GM12878 (cell line): ENCODE data around the gene DISP3. TPM values are rescaled to one million over a fixed set of nuclear protein-coding genes. Genes with fewer than 3 reads are reported as not detected.

Experiments
- ATAC-seq: fragments of 200-7000 bp; cut with Tn5 transposase; 3 replicates; pipeline ENCODE4 v1.9.1; 2020; ENCODE audit warnings: mild to moderate bottlenecking, moderate library complexity
- BruUV-seq: library from RNA; stranded (reverse); fragments of 400-500 nt; replicated peaks from 2 replicates; lab custom pipeline; 2021; lab: Mats Ljungman, UMichigan
- CTCF ChIA-PET: fragments of 300-600 bp; sonication (Branson Sonifier 250); formaldehyde crosslinking; extraction: SDS; loops from one replicate; lab custom pipeline; 2021; ENCODE audit warnings: inconsistent platforms; lab: Yijun Ruan, JAX
- POLR2A ChIA-PET: fragments of 350-600 bp; formaldehyde crosslinking; extraction: SDS; loops from one replicate; lab custom pipeline; 2021; ENCODE audit warnings: inconsistent platforms; lab: Charles Lee
- RAD21 ChIA-PET: fragments of 300-600 bp; sonication (Branson Sonifier 250); formaldehyde crosslinking; loops from one replicate; lab custom pipeline; 2023; ENCODE audit warnings: antibody characterized with exemption; ENCODE audit not compliant: unreplicated experiment; lab: Charles Lee
- SMC1A ChIA-PET: fragments of 300-600 bp; sonication (Branson Sonifier 250); formaldehyde crosslinking; loops from one replicate; lab custom pipeline; 2023; ENCODE audit not compliant: unreplicated experiment, uncharacterized antibody; lab: Charles Lee
- DNase-seq: peaks from one replicate; pipeline ENCODE4 v3.0.0-alpha.2; 2011; ENCODE audit warnings: low read depth, low spot score
- FAIRE-seq: peaks from 3 replicates; lab custom pipeline; 2011; peaks lifted over from hg19 to GRCh38; lab: Jason Lieb, UNC
- H2AFZ ChIP-seq: 2 replicates; pipeline ENCODE4 v1.6.0; 2011; ENCODE audit warnings: low read depth, low read length, control low read depth; ENCODE audit not compliant: control insufficient read depth
- H3K27ac ChIP-seq: 2 replicates; pipeline ENCODE4 v1.5.1; 2011; ENCODE audit warnings: control low read depth; ENCODE audit not compliant: control insufficient read depth, insufficient read depth
- H3K27me3 ChIP-seq, 2 experiments: replicated peaks in 1 of 2; 2 replicates each; pipeline versions ENCODE4 v1.6.0 to v1.6.1; 2011; ENCODE audit warnings: low read length in 1 of 2; ENCODE audit not compliant: control insufficient read depth in 2 of 2, insufficient read depth in 2 of 2
- H3K36me3 ChIP-seq, 2 experiments: 2 replicates each; pipeline ENCODE4 v1.5.1; 2011; ENCODE audit warnings: low read length in 1 of 2; ENCODE audit not compliant: control insufficient read depth in 2 of 2, insufficient read depth in 2 of 2
- H3K4me1 ChIP-seq: 2 replicates; pipeline ENCODE4 v1.6.1; 2011; ENCODE audit warnings: mild to moderate bottlenecking, low read length, moderate library complexity, mixed read lengths; ENCODE audit not compliant: control insufficient read depth, insufficient read depth
- H3K4me2 ChIP-seq: 2 replicates; pipeline ENCODE4 v1.6.0; 2011; ENCODE audit warnings: control low read depth; ENCODE audit not compliant: control insufficient read depth, insufficient read depth
- H3K4me3 ChIP-seq: fragments of 200-600 bp; sonication (generic); 2 replicates; pipeline ENCODE4 v1.5.1; 2016
- H3K79me2 ChIP-seq: 2 replicates; pipeline ENCODE4 v1.6.0; 2011; ENCODE audit warnings: low read length; ENCODE audit not compliant: control insufficient read depth, insufficient read depth
- H3K9ac ChIP-seq: 2 replicates; pipeline ENCODE4 v1.8.0; 2011; ENCODE audit warnings: low read length, control low read depth, mixed read lengths; ENCODE audit not compliant: control insufficient read depth, insufficient read depth
- H3K9me3 ChIP-seq: replicated peaks from 3 replicates; pipeline ENCODE4 v1.5.1; 2011; ENCODE audit warnings: mild to moderate bottlenecking, low read length; ENCODE audit not compliant: control insufficient read depth, insufficient read depth
- H4K20me1 ChIP-seq: 2 replicates; pipeline ENCODE4 v1.6.0; 2011; ENCODE audit not compliant: control insufficient read depth, insufficient read depth
- CEBPB ChIP-seq, 2 experiments: fragments of 150-350 bp in 1 of 2; IDR thresholded peaks; 2 replicates each; pipeline ENCODE4 v1.6.1; 2012 to 2014; ENCODE audit warnings: low read depth in 2 of 2, low read length in 2 of 2, borderline replicate concordance in 1 of 2, inconsistent platforms in 1 of 2
- E2F4 ChIP-seq: IDR thresholded peaks from 2 replicates; pipeline ENCODE4 v1.6.1; 2012; ENCODE audit warnings: low read depth, low read length, improper control_type of control experiment
- E4F1 ChIP-seq: fragments of 450-650 bp; IDR thresholded peaks from 2 replicates; pipeline ENCODE4 v1.6.1; 2018; ENCODE audit warnings: borderline replicate concordance, mild to moderate bottlenecking; ENCODE audit not compliant: partially characterized antibody
- KAT2A ChIP-seq: conservative IDR thresholded peaks from 2 replicates; pipeline ENCODE4 v1.6.1; 2011; ENCODE audit warnings: low read depth, low read length; ENCODE audit not compliant: control insufficient read depth
- MXI1 ChIP-seq: fragments of 150-350 bp; IDR thresholded peaks from 2 replicates; pipeline ENCODE4 v1.6.1; 2011; ENCODE audit warnings: low read depth, mild to moderate bottlenecking, inconsistent platforms, low read length, improper control_type of control experiment
- PML ChIP-seq: IDR thresholded peaks from 2 replicates; pipeline ENCODE4 v1.6.1; 2012; ENCODE audit warnings: low read length, inconsistent platforms
- SKIL ChIP-seq: fragments of 450-650 bp; IDR thresholded peaks from 2 replicates; pipeline ENCODE4 v1.6.1; 2017; ENCODE audit warnings: mild to moderate bottlenecking, low read depth, inconsistent platforms; ENCODE audit not compliant: poor library complexity, severe bottlenecking
- SP1 ChIP-seq: IDR thresholded peaks from one replicate; pipeline ENCODE4 v1.6.1; 2011; ENCODE audit warnings: low read depth, low read length
- YBX1 ChIP-seq: fragments of 450-650 bp; IDR thresholded peaks from 2 replicates; pipeline ENCODE4 v1.6.1; 2016; ENCODE audit warnings: antibody characterized with exemption
- ZNF687 ChIP-seq: fragments of 450-650 bp; IDR thresholded peaks from 2 replicates; pipeline ENCODE4 v1.6.1; 2017; ENCODE audit warnings: mild to moderate bottlenecking, moderate library complexity
- WGBS: methylation state at CpG from one replicate; pipeline ENCODE4 v1.1.6; 2016; ENCODE audit warnings: low lambda C conversion rate; ENCODE audit not compliant: insufficient replicate concordance, insufficient coverage; ENCODE audit errors: missing lambda C conversion rate; 5-methylcytosine and 5-hydroxymethylcytosine counted together
- in situ Hi-C: fragments of 300-500 bp; cut with MboI; formaldehyde crosslinking; loops from 9 replicates; pipeline ENCODE4 v1.14.3; 2018; ENCODE audit warnings: mixed read lengths
- intact Hi-C: fragments of 100-400 bp; cut with micrococcal nuclease; formaldehyde crosslinking; loops from one replicate; pipeline ENCODE4 v1.14.2; 2022; ENCODE audit not compliant: unreplicated experiment
- polyA plus RNA-seq, 11 experiments: library from polyadenylated mRNA; depleted of rRNA in 4 of 11; unstranded in 6 of 11; stranded (reverse) in 5 of 11; fragments of >200 nt; fragmentation: Nextera tagmentation in 4 of 11; fragmentation: Illumina TruSeq in 1 of 11; extraction: Ambion mirVana in 4 of 11; extraction: Trizol in 1 of 11; gene quantifications; 1 replicate in 1 of 11; 2 replicates in 10 of 11; pipeline versions ENCODE4 v1.2.1 to v1.2.3, GENCODE V29; 2011 to 2016; ENCODE audit warnings: inconsistent platforms in 2 of 11, missing spikeins in 2 of 11, low read depth in 1 of 11
- total RNA-seq, 4 experiments: library from RNA; depleted of rRNA in 3 of 4; stranded (reverse); fragments of >200 nt in 3 of 4; fragmentation: Illumina TruSeq in 1 of 4; extraction: Trizol in 1 of 4; gene quantifications; 2 replicates each; pipeline versions ENCODE4 v1.2.1 to v1.2.3, GENCODE V29; 2013 to 2021

Gene DISP3
- total and polyA plus RNA-seq, 10 of the 15 experiments (the other 5 are each of a cell fraction or from before 2014, with no cell fraction given), result under 0.01 to 0.18 (median 0.09) TPM; not detected in 2

GRCh38 chr1:11501906-11502485 is 23.0 kb downstream of the DISP3 start:
- no peak overlapping the region for H3K4me3 ChIP-seq
- FAIRE-seq, result no peak
- SMC1A ChIA-PET, result no interaction called here
- peaks cover 8% of the 10 kb centered on the region; the same call in 2 of the 3 replicates for H3K9me3 ChIP-seq
- no peak for DNase-seq
- in situ Hi-C loops, result no loop called here
- no peak overlapping the region for H3K27ac ChIP-seq
- BruUV-seq, result no TSS peak
- no peak overlapping the region for H3K9ac ChIP-seq
- CTCF ChIA-PET, result no interaction called here
- 50% methylated on average over 19 of the region's 19 CpGs for WGBS
- RAD21 ChIA-PET, result no interaction called here
- no peak for ATAC-seq
- H3K4me1 ChIP-seq, result no peaks in the 10 kb centered on the region
- intact Hi-C loops, result no loop called here
- H3K4me2 ChIP-seq, result no peak overlapping the region
- no peaks in the 10 kb centered on the region for H3K36me3 ChIP-seq
- POLR2A ChIA-PET, result no interaction called here
- H3K79me2 ChIP-seq, result no peaks in the 10 kb centered on the region
- H3K27me3 ChIP-seq, result no peaks in the 10 kb centered on the region
- H2AFZ ChIP-seq, result no peak overlapping the region
- H4K20me1 ChIP-seq, result no peaks in the 10 kb centered on the region
- TF ChIP-seq KAT2A (no peak), YBX1 (no peak), CEBPB (IDR thresholded peaks at IDR 0.05; ENCODE audit: borderline replicate concordance in 1 of 2, low read depth in 2 of 2, low read length in 2 of 2) (no peak), SKIL (no peak), MXI1 (no peak), SP1 (no peak), ZNF687 (no peak), E2F4 (no peak), PML (no peak), E4F1 (no peak)
